H9 (cell line): ENCODE data around the gene ZNF180. TPM values are rescaled to one million over a fixed set of nuclear protein-coding genes. Genes with fewer than 3 reads are reported as not detected.

Source experiments
- DNase-seq: peaks from one replicate; pipeline ENCODE4 v3.0.0-alpha.2; 2017
- H2AFZ ChIP-seq: one replicate; pipeline ENCODE4 v1.6.1; 2013; ENCODE audit warnings: mild to moderate bottlenecking, low read length, control low read depth, moderate library complexity
- H2AK5ac ChIP-seq: 2 replicates; pipeline ENCODE4 v1.6.1; 2013; ENCODE audit warnings: low read length, control low read depth, mixed read lengths; ENCODE audit not compliant: insufficient read length
- H2BK120ac ChIP-seq: one replicate; pipeline ENCODE4 v1.6.1; 2013; ENCODE audit warnings: low read depth, mild to moderate bottlenecking, low read length, control low read depth, inconsistent platforms; ENCODE audit not compliant: poor library complexity, severe bottlenecking
- H2BK12ac ChIP-seq: 2 replicates; pipeline ENCODE4 v1.6.1; 2013; ENCODE audit warnings: low read length, control low read depth, mixed read lengths, low read depth; ENCODE audit not compliant: insufficient read length
- H2BK15ac ChIP-seq: 2 replicates; pipeline ENCODE4 v1.6.1; 2013; ENCODE audit warnings: low read depth, low read length, control low read depth
- H2BK20ac ChIP-seq: one replicate; pipeline ENCODE4 v1.6.1; 2013; ENCODE audit warnings: low read depth, mild to moderate bottlenecking, low read length, control low read depth, inconsistent platforms; ENCODE audit not compliant: poor library complexity, severe bottlenecking
- H2BK5ac ChIP-seq: 2 replicates; pipeline ENCODE4 v1.6.1; 2013; ENCODE audit warnings: low read length, control low read depth, mixed read lengths; ENCODE audit not compliant: insufficient read length
- H3K14ac ChIP-seq: 2 replicates; pipeline ENCODE4 v1.6.1; 2013; ENCODE audit warnings: low read length, control low read depth; ENCODE audit not compliant: insufficient read depth
- H3K18ac ChIP-seq: 2 replicates; pipeline ENCODE4 v1.6.1; 2013; ENCODE audit warnings: low read depth, mild to moderate bottlenecking, mixed read lengths, low read length, control low read depth; ENCODE audit not compliant: insufficient read length
- H3K23ac ChIP-seq: 2 replicates; pipeline ENCODE4 v1.6.1; 2013; ENCODE audit warnings: low read length, control low read depth, mixed read lengths, low read depth; ENCODE audit not compliant: insufficient read length
- H3K23me2 ChIP-seq: 2 replicates; pipeline ENCODE4 v1.6.1; 2013; ENCODE audit warnings: low read depth, mild to moderate bottlenecking, mixed read lengths, low read length, control low read depth; ENCODE audit not compliant: insufficient read length, poor library complexity, severe bottlenecking
- H3K27ac ChIP-seq: 2 replicates; pipeline ENCODE4 v1.5.1; 2013; ENCODE audit warnings: low read length, control low read depth, mixed read lengths, low read depth; ENCODE audit not compliant: insufficient read length
- H3K27me3 ChIP-seq: 2 replicates; pipeline ENCODE4 v1.6.1; 2013; ENCODE audit warnings: low read length, control low read depth, inconsistent platforms; ENCODE audit not compliant: insufficient read depth
- H3K4ac ChIP-seq: 2 replicates; pipeline ENCODE4 v1.6.1; 2013; ENCODE audit warnings: low read depth, mild to moderate bottlenecking, control low read depth, inconsistent platforms, low read length, moderate library complexity
- H3K4me1 ChIP-seq: 2 replicates; pipeline ENCODE4 v1.6.1; 2013; ENCODE audit warnings: low read length, control low read depth, inconsistent platforms; ENCODE audit not compliant: insufficient read depth
- H3K4me2 ChIP-seq: 2 replicates; pipeline ENCODE4 v1.6.1; 2013; ENCODE audit warnings: low read length, control low read depth, mixed read lengths; ENCODE audit not compliant: insufficient read length, insufficient read depth
- H3K56ac ChIP-seq: 2 replicates; pipeline ENCODE4 v1.6.1; 2013; ENCODE audit warnings: low read depth, mild to moderate bottlenecking, mixed read lengths, low read length, control low read depth; ENCODE audit not compliant: insufficient read length
- H3K79me1 ChIP-seq: 2 replicates; pipeline ENCODE4 v1.6.1; 2013; ENCODE audit warnings: low read depth, mild to moderate bottlenecking, moderate library complexity, low read length, control low read depth, inconsistent platforms; ENCODE audit not compliant: insufficient read depth, poor library complexity, severe bottlenecking
- H3K79me2 ChIP-seq: 2 replicates; pipeline ENCODE4 v1.6.1; 2013; ENCODE audit warnings: low read length, control low read depth, inconsistent platforms; ENCODE audit not compliant: insufficient read depth
- H3K9ac ChIP-seq: 2 replicates; pipeline ENCODE4 v1.6.1; 2013; ENCODE audit warnings: low read length, control low read depth, mixed read lengths; ENCODE audit not compliant: insufficient read length; ENCODE audit errors: extremely low read depth
- H3K9me3 ChIP-seq: one replicate; pipeline ENCODE4 v1.6.1; 2013; ENCODE audit warnings: low read depth, low read length, inconsistent platforms; ENCODE audit not compliant: control insufficient read depth
- H3T11ph ChIP-seq: one replicate; pipeline ENCODE4 v1.6.1; 2013; ENCODE audit warnings: mild to moderate bottlenecking, low read length, control low read depth, inconsistent platforms
- H4K20me1 ChIP-seq: one replicate; pipeline ENCODE4 v1.6.1; 2013; ENCODE audit not compliant: control insufficient read depth, insufficient read length, insufficient read depth
- H4K5ac ChIP-seq: 2 replicates; pipeline ENCODE4 v1.6.1; 2013; ENCODE audit warnings: low read depth, mild to moderate bottlenecking, mixed read lengths, low read length, control low read depth; ENCODE audit not compliant: insufficient read length
- H4K8ac ChIP-seq: replicated peaks from 2 replicates; pipeline ENCODE4 v1.6.1; 2013; ENCODE audit warnings: low read length, control low read depth, mixed read lengths, low read depth; ENCODE audit not compliant: insufficient read length
- H4K91ac ChIP-seq: 2 replicates; pipeline ENCODE4 v1.6.1; 2013; ENCODE audit warnings: low read depth, mild to moderate bottlenecking, moderate library complexity, mixed read lengths, low read length, control low read depth; ENCODE audit not compliant: insufficient read length
- H3K27ac Mint-ChIP-seq, 3 experiments: 2 replicates in 2 of 3; 3 replicates in 1 of 3; pipeline ENCODE4 v1.8.0; 2020 to 2021; ENCODE audit warnings: mixed read lengths in 3 of 3, mild to moderate bottlenecking in 1 of 3, moderate library complexity in 1 of 3
- H3K27me3 Mint-ChIP-seq: 2 replicates; pipeline ENCODE4 v1.8.0; 2021; ENCODE audit warnings: low read depth, mild to moderate bottlenecking, moderate library complexity, mixed read lengths
- H3K36me3 Mint-ChIP-seq, 3 experiments: 2 replicates in 2 of 3; 3 replicates in 1 of 3; pipeline ENCODE4 v1.8.0; 2020 to 2021; ENCODE audit warnings: low read depth in 3 of 3, mixed read lengths in 3 of 3; ENCODE audit not compliant: insufficient read depth in 1 of 3
- H3K4me1 Mint-ChIP-seq, 2 experiments: 2 replicates each; pipeline ENCODE4 v1.8.0; 2020; ENCODE audit warnings: mixed read lengths in 2 of 2
- H3K4me3 Mint-ChIP-seq, 2 experiments: 2 replicates in 1 of 2; 3 replicates in 1 of 2; pipeline ENCODE4 v1.8.0; 2020 to 2021; ENCODE audit warnings: mild to moderate bottlenecking in 2 of 2, mixed read lengths in 2 of 2, moderate library complexity in 1 of 2
- H3K9me3 Mint-ChIP-seq, 2 experiments: 2 replicates in 1 of 2; 3 replicates in 1 of 2; pipeline ENCODE4 v1.8.0; 2020; ENCODE audit warnings: mild to moderate bottlenecking in 2 of 2, mixed read lengths in 2 of 2, moderate library complexity in 1 of 2
- CTCF ChIP-seq: fragments of 200-600 bp; sonication (generic); conservative IDR thresholded peaks from 3 replicates; pipeline ENCODE4 v1.8.0; 2021; ENCODE audit warnings: antibody characterized with exemption, mild to moderate bottlenecking
- WGBS: extraction: QIAGEN DNeasy Blood & Tissue Kit; methylation state at CpG from one replicate; pipeline ENCODE4 v1.1.7; 2013; ENCODE audit warnings: missing lambda C conversion rate, low lambda C conversion rate, mixed read lengths; ENCODE audit not compliant: insufficient read length; ENCODE audit errors: extremely low coverage; 5-methylcytosine and 5-hydroxymethylcytosine counted together
- total RNA-seq: library from RNA; stranded (reverse); gene quantifications from 2 replicates; pipeline ENCODE4 v1.2.1, GENCODE V29; 2021

The ZNF180 gene
- total RNA-seq, 1 experiment from 2014 or later: 13.6 TPM

DNA sequence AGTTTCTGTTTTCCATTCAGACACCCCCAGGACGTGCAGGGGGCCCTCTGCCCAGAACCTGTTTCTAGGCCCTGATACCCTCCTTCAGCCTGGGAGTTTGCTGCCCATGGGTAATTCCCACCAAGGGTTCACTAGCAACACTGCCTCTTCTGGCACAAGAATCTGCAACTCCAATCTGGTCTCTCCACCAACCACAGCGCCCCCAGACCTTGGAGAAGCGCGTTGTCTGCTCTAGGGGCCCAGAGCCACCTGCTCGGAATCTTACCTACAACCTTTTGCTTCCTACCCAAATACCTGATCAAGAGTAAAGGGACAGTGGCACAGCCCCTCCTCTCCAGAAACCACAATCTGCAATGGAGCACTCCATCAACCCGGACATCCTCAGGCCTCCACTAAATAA, 763 bp downstream of the ZNF180 start:
- no CpG with 5 or more reads among the region's 6 CpGs for WGBS
- Histone ChIP-seq H3K27me3 (0 out of 2 replicates have a peak, but pooled peaks cover 2% of the 10 kb centered on the region), H4K8ac (no peak overlapping the region), H3K4ac (no peak overlapping the region), H3K27ac (no peak overlapping the region), H3K14ac (no peak overlapping the region), H2BK12ac (no peak overlapping the region), H2BK5ac (no peak overlapping the region), H2BK120ac (no peak overlapping the region), H3K18ac (no peak overlapping the region), H2AK5ac (no peak overlapping the region), H2BK20ac (no peak overlapping the region), H3K23me2 (peaks cover 8% of the 10 kb centered on the region), H3K9me3 (peaks cover 15% of the 10 kb centered on the region), H3K4me1 (no peaks in the 10 kb centered on the region), H4K91ac (no peak overlapping the region), H3K23ac (no peak overlapping the region), H3T11ph (no peak overlapping the region), H3K4me2 (peak overlapping the region; percentile 52), H4K20me1 (no peaks in the 10 kb centered on the region), H4K5ac (no peak overlapping the region), H3K79me1 (peaks cover 3% of the 10 kb centered on the region), H3K56ac (no peak overlapping the region), H3K9ac (peak overlapping the region; percentile 57), H2AFZ (no peak overlapping the region), H2BK15ac (no peak overlapping the region), H3K79me2 (peaks cover 24% of the 10 kb centered on the region; the same call in 1 of the 2 replicates)
- H3K4me3 Mint-ChIP-seq: peak overlapping the region; percentile 97 to 98
- H3K36me3 Mint-ChIP-seq: peaks cover 47 to 53% (median 53%) of the 10 kb centered on the region in 3 experiments
- TF ChIP-seq CTCF: 0 out of 3 replicates have a peak, but pooled peaks have one; percentile 23
- H3K4me1 Mint-ChIP-seq: peaks cover 16 to 19% of the 10 kb centered on the region in 2 experiments
- H3K27me3 Mint-ChIP-seq: peaks cover 24% of the 10 kb centered on the region
- H3K9me3 Mint-ChIP-seq: peaks cover 65 to 76% of the 10 kb centered on the region in 2 experiments
- H3K27ac Mint-ChIP-seq: peak overlapping the region; percentile 60 to 98 (median 72); a peak in 5 of 7 replicates
- DNase-seq: peak; percentile 55
